NCI-H1436 treated with DMSO at 0.1 percent for 48 hours (cell line): ENCODE results near the gene UTP11.
"Not testable (repeated sequence)": the region's sequence is repeated elsewhere in the genome, so short reads cannot be mapped to it uniquely, and the experiment has no call there.

Source experiments
- DNase-seq: peaks from one replicate; lab custom pipeline; 2025; lab: John Stamatoyannopoulos, UW

Gene UTP11

GRCh38 chr1:38012363-38013226 lies at the start of gene UTP11:
UTP11 (plus strand) TSS chr1:38012734; CDS start chr1:38012803, 69 bp downstream.
- peak; percentile 96 for DNase-seq

- DNase-seq: not testable (repeated sequence)
These were observed 48.4 kb upstream of the UTP11 start for GRCh38 chr1:37964106-37964505.

- no peak for DNase-seq
These were observed 47.2 kb upstream of the UTP11 start for GRCh38 chr1:37965301-37965700.

GRCh38 chr1:37973684-37974083 lies 38.9 kb upstream of the UTP11 start:
- not testable (repeated sequence) for DNase-seq

DNA sequence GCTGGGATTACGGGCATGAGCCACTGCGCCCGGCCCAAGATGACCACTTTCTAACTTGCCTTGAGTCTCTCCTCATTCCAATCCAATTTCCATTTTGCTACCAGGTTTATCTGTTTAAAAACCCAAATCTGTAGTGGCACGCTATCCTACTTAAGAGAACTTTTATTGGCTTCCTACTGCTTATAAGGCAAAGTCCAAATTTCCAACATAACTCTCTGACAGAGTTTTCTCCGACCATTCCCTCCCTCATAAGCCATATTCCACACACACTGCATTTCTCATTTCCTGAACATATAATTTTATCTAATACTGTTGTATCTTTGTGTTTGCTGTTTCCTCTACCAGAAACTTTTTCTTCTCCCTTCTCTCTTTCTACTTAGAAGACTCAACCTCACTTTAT lies 38.0 kb upstream of the UTP11 start:
- no peak for DNase-seq

DNA sequence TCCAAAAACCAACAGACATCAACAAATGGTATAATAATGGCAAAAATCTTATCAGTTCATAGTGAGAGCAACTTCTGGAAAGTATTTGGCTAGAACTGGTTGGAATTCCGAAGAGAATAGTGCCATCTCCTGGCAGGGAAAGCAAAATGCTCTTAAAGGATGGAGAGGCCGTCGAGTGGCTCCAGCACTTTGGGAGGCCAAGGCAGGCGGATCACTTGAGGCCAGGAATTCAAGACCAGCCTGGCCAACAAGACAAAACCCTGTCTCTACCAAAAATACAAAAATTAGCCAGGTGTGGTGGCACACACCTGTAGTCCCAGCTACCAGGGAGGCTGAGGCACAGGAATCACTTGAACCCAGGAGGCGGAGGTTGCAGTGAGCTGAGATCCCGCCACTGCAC lies 37.5 kb upstream of the UTP11 start:
- not testable (repeated sequence) for DNase-seq

DNA sequence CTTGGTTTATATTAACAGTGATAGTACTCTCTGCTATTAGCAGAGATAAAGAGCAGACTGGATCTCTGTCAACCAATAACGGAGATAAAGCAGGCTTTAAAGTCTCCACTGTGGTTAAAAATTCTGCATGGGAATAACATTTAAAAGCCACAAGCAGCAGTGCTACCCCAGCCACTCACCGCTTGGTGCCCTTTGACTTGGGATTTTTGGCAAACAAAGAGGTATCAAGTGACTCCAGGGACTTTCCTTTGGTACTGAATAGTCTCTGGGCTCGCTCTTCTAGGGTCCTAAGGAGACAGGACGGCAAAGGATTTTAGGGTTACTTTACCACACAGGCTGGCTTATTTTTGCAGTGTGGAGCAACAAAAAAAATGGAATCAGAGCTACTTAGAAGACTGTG lies 34.0 kb upstream of the UTP11 start:
- DNase-seq: no peak

- no peak for DNase-seq
These were observed 29.0 kb upstream of the UTP11 start for GRCh38 chr1:37983546-37983945.

- no peak for DNase-seq
These were observed 24.9 kb upstream of the UTP11 start for GRCh38 chr1:37987679-37988078.

- DNase-seq: no peak
These were observed 23.1 kb upstream of the UTP11 start for GRCh38 chr1:37989361-37989930.

DNA sequence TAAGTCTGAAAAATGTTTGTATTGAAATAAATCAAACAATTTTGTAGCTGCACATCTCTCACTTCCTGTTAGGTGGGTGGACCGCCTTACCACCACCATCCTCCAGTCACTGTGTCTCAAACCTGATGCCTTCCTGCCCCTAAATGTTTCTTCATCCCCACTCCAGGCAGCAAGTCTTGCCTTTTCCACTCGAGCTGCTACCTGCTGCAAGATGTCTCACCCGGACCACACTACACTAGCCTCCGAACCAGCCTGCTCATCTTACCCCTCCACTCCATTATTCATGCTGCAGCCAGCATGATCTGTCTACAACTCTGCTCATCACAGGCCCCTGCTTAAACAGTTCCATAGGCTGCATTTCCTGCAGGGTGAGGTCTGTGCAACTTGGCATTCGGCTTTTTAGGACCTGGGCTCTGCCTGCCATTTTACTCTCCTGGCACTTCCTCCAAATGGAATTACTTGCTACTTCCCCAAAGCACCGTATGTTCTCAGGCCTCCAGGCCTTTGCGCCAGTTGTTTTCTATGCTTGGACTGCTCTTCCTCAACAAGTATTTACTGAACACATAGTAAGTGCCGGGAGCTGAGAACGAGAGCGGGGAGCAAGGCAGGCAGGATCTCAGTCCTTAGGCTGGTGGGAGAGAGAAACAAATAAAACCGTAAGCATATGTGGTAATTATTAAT lies 17.5 kb upstream of the UTP11 start:
- DNase-seq: no peak

DNA sequence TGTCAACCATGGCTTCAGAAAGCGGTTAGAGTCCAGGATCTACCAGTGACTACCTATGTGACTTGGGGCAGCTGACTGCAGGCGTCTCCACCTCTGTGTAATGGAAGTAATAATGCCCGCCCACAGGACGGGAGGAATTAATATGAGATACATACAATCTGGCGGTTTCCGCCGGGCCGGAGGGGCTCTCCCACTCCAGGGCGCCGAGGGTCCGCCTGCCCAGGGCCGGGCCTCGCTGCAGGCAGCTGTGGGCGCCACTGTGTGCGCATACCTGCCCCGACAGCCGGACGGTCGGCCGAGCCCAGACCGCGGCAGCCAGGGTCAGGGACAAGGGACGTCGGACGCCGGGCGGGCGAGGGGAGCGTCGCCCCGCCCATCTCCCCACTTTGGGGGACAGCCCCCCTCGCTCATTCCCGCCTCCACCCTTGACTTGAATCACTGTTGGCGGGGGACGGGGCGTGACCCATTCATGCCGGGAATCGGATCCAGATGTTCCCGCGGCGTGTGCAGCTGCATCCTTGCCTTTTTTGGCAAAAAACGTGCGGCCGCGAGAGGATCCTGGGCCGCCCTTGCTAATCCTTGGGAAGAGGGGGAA lies 16.7 kb upstream of the UTP11 start:
- no peak for DNase-seq

GRCh38 chr1:37997256-37998088 lies 15.1 kb upstream of the UTP11 start:
- DNase-seq: no peak

DNA sequence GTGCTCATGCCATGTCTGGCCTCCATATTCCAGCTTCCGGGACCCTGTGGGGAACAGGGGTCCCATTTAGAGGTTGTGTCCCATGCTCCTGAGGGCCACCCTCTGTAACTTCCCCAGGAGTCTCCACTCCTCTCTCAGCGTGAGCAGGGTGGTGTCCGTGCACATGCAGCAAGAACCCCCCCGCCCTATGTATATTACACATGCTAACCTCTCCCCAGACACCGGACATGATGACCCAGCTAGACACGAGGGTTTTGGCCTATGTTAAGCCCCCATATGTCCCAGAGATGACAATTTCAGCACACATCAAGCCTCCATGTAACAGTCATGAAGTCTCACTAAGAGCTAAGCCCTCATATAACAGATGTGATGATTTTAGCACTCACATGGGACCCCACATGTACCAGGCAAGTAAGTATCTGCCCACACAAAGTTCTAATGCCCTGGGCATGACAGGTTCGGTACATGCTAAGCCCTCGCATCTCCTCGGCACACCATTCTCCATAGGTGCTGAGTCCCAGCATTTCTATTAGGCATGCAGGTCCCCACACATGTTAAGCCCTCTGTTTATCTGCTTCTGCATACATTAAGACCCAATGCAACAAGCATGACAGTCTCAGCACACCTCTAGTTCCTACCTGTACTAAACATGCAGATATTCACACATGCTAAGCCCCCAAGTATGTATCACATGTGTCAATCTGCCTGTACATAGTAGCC lies 14.3 kb upstream of the UTP11 start:
- no peak for DNase-seq

DNA sequence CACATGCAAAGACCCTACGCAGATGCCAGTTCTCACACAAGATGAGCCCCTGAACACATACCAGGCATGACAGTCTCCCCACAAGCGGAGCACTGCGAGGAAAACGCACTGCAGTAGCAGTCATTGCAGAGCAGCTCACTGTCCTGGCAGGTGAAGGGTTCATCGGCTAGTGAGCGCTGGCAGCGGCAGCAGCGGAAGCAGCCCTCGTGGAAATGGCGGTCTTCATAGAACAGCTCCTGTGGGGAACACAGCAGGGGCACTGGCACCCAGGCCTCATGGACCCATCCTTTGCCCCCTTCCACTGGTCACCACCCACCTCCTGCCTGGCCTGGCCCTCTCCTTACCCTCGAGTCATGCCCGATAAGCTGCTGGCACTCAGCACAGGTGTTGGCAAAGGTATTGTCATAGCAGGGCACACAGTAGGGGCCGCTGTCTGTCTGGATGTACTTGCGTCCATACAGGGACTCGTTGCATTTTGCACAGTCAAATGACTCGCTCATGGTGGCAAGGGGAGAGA lies 13.6 kb upstream of the UTP11 start:
- DNase-seq: no peak

GRCh38 chr1:37999430-38000232 lies 12.9 kb upstream of the UTP11 start:
- no peak for DNase-seq

DNA sequence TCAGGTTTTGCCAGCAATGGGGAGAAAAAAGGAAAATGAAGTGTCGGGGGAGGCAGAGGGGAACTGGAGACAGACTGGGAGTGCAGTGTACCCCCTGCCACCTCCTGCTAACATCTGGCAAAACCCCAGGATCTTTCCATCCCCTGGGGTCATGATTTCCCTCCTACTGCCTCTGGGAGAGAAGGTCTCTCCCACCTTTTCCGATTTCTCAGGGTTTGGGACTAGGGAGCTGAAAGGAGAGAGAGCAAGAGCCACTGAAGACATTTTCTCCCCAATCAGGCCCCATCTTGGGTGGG lies 12.4 kb upstream of the UTP11 start:
- DNase-seq: no peak

GRCh38 chr1:38000529-38001455 lies 11.7 kb upstream of the UTP11 start:
- DNase-seq: no peak
